OCI-LY3 (cell line): ENCODE data around the gene AGRN.

Experiments
- EZH2phosphoT487 ChIP-seq: fragments of 200-600 bp; shearing (Covaris generic); IDR thresholded peaks from 2 replicates; pipeline ENCODE4 v1.6.1; 2018; ENCODE audit warnings: antibody characterized with exemption, mixed run types, low read depth
- TF ChIP-seq, protein P1 (sequence below): fragments of 200-600, 300-600 bp; sonication (generic); IDR thresholded peaks from 2 replicates; pipeline ENCODE4 v1.5.1; 2014; ENCODE audit warnings: antibody characterized with exemption, low read length, low read depth

GRCh38 chr1:1080951-1081310 lies 61.0 kb downstream of the AGRN start:
- TF ChIP-seq, protein P1, sequence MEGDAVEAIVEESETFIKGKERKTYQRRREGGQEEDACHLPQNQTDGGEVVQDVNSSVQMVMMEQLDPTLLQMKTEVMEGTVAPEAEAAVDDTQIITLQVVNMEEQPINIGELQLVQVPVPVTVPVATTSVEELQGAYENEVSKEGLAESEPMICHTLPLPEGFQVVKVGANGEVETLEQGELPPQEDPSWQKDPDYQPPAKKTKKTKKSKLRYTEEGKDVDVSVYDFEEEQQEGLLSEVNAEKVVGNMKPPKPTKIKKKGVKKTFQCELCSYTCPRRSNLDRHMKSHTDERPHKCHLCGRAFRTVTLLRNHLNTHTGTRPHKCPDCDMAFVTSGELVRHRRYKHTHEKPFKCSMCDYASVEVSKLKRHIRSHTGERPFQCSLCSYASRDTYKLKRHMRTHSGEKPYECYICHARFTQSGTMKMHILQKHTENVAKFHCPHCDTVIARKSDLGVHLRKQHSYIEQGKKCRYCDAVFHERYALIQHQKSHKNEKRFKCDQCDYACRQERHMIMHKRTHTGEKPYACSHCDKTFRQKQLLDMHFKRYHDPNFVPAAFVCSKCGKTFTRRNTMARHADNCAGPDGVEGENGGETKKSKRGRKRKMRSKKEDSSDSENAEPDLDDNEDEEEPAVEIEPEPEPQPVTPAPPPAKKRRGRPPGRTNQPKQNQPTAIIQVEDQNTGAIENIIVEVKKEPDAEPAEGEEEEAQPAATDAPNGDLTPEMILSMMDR, result no peak
- no peak for TF ChIP-seq EZH2phosphoT487
